ENCODE results near the gene PAN2. TPM values are rescaled to one million over a fixed set of nuclear protein-coding genes. Genes with fewer than 3 reads are reported as not detected.
A peak's percentile ranks its signal among the peaks of the same experiment; 100 is the strongest.

PAN2 gene
- total and polyA plus RNA-seq, 10 of the 15 experiments (the other 5 are each of a cell fraction or from before 2014, with no cell fraction given) = 14.4 to 61.8 (median 34.9) TPM

DNA sequence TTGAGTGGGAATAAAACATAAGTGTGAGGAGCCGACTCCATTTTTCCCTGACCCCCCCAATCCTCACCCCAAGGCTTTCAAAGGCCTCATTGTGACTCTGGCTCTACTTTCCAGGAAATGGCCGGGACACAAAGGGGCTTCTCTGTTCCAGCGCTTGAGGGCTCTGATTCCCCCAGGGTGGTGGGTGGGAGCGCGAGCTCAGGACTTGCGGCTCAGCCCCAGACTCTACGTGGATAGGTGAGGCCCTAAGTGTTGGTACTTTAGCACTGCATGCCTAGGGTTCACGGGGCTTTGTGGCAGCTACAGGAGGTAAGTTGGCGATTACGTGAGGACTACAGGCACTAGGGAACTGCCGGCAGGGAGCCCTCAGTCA lies 18.6 kb downstream of the PAN2 start:
- FAIRE-seq (peak; percentile 47), ATAC-seq (peak; percentile 6), DNase-seq (ENCODE audit: low read depth, low spot score) (no peak)
- ChIA-PET POLR2A (interaction anchor here (0.5 to 3.0 kb wide), 15 partner anchors 10 to 187 kb away, joined by 3 to 26 read pairs (median 5); partner anchors contain the start of genes ESYT1, IL23A, PAN2 and STAT2), RAD21 (ENCODE audit: unreplicated experiment) (interaction anchor here (1.0 to 5.5 kb wide), 12 partner anchors 18 to 321 kb away, joined by 3 to 71 read pairs (median 6); partner anchors contain the start of genes ANKRD52, PAN2, RNF41 and SMARCC2), CTCF (interaction anchor here (0.9 to 5.6 kb wide), 15 partner anchors 17 to 485 kb away, joined by 3 to 76 read pairs (median 5); partner anchors contain the start of genes ANKRD52, DNAJC14, PAN2 and RNF41), SMC1A (ENCODE audit: uncharacterized antibody, unreplicated experiment) (interaction anchor here (0.7 to 2.8 kb wide), 9 partner anchors 24 to 319 kb away, joined by 3 to 25 read pairs (median 5); partner anchors contain the start of genes STAT2 and TIMELESS)
- TF ChIP-seq EP300 (IDR thresholded peaks at IDR 0.05; ENCODE audit: borderline replicate concordance in 1 of 2, control insufficient read depth in 1 of 2, low read depth in 2 of 2, low read length in 2 of 2) (no peak), ZNF24 (IDR thresholded peaks at IDR 0.05) (no peak), SREBF2 (IDR thresholded peaks at IDR 0.05; ENCODE audit: low read length) (no peak), ATF7 (IDR thresholded peaks at IDR 0.05; ENCODE audit: low read depth) (no peak), RCOR1 (conservative IDR thresholded peaks at IDR 0.05; ENCODE audit: low read depth, low read length) (no peak), CHD2 (IDR thresholded peaks at IDR 0.05; ENCODE audit: borderline replicate concordance, low read depth, low read length) (no peak), NKRF (conservative IDR thresholded peaks at IDR 0.05) (no peak), MAX (IDR thresholded peaks at IDR 0.05; ENCODE audit: low read depth, low read length) (no peak), LARP7 (IDR thresholded peaks at IDR 0.05) (no peak)
- peaks cover 3 to 14% of the 10 kb centered on the region in 2 experiments for H3K36me3 ChIP-seq (ENCODE audit: control insufficient read depth in 2 of 2, insufficient read depth in 2 of 2, low read length in 1 of 2)
- no peaks in the 10 kb centered on the region for H4K20me1 ChIP-seq (ENCODE audit: control insufficient read depth, insufficient read depth)
- peaks cover 3% of the 10 kb centered on the region for H3K4me1 ChIP-seq (ENCODE audit: control insufficient read depth, insufficient read depth, low read length)
- peaks cover 19% of the 10 kb centered on the region for H3K79me2 ChIP-seq (ENCODE audit: control insufficient read depth, insufficient read depth, low read length)
- peak overlapping the region; percentile 97 for H3K4me3 ChIP-seq
- peak overlapping the region; percentile 90 for H3K9ac ChIP-seq (ENCODE audit: control insufficient read depth, insufficient read depth, low read length)
- no TSS peak for BruUV-seq (replicated peaks)
- intact Hi-C loops (cut with micrococcal nuclease; ENCODE audit: unreplicated experiment) = loop anchor here (5.0 kb wide), 1 partner anchor 198 kb away; the partner anchor contains the start of genes RPL41 and ZC3H10
- peak overlapping the region; percentile 92 for H3K27ac ChIP-seq (ENCODE audit: control insufficient read depth, insufficient read depth)
- peak overlapping the region; percentile 98 for H2AFZ ChIP-seq (ENCODE audit: control insufficient read depth, low read depth, low read length)
- in situ Hi-C loops (cut with MboI) = no loop called here
- no peaks in the 10 kb centered on the region for H3K27me3 ChIP-seq (replicated peaks in 1 of 2; ENCODE audit: control insufficient read depth in 2 of 2, insufficient read depth in 2 of 2, low read length in 1 of 2)
- H3K9me3 ChIP-seq (replicated peaks; ENCODE audit: control insufficient read depth, insufficient read depth, low read length) = no peaks in the 10 kb centered on the region
- WGBS (ENCODE audit: insufficient coverage, insufficient replicate concordance, low lambda C conversion rate, missing lambda C conversion rate) = 1% methylated on average over 11 of the region's 11 CpGs
- peak overlapping the region; percentile 96 for H3K4me2 ChIP-seq (ENCODE audit: control insufficient read depth, insufficient read depth)
